BLaER1 treated with 17β-estradiol and CSF1 and Interleukin-3, amounts not matched to agents 10 nM and 100 nM (cell line): Measurements from ENCODE around the gene ARSG.
A peak's percentile ranks its signal among the peaks of the same experiment; 100 is the strongest.
"Not testable (repeated sequence)": the region's sequence is repeated elsewhere in the genome, so short reads cannot be mapped to it uniquely, and the experiment has no call there.

ENCODE experiments used
- H3K27ac ChIP-seq, 11 experiments: shearing (Covaris generic); formaldehyde crosslinking; 2 replicates each; pipeline ENCODE4 v1.8.1; 2022
- H3K27me3 ChIP-seq, 11 experiments: shearing (Covaris generic); formaldehyde crosslinking; 2 replicates each; pipeline ENCODE4 v1.8.1; 2022
- H3K36me3 ChIP-seq, 11 experiments: shearing (Covaris generic); formaldehyde crosslinking; 2 replicates each; pipeline ENCODE4 v1.8.1; 2022
- H3K4me1 ChIP-seq, 10 experiments: shearing (Covaris generic); formaldehyde crosslinking; 2 replicates each; pipeline ENCODE4 v1.8.1; 2022
- H3K4me2 ChIP-seq, 11 experiments: shearing (Covaris generic); formaldehyde crosslinking; 2 replicates each; pipeline ENCODE4 v1.8.1; 2022
- H3K4me3 ChIP-seq, 10 experiments: shearing (Covaris generic); formaldehyde crosslinking; 2 replicates each; pipeline ENCODE4 v1.8.1; 2022
- H3K9ac ChIP-seq, 11 experiments: shearing (Covaris generic); formaldehyde crosslinking; 2 replicates each; pipeline ENCODE4 v1.8.1; 2022
- H3K9me3 ChIP-seq, 11 experiments: shearing (Covaris generic); formaldehyde crosslinking; replicated peaks in 1 of 11; 2 replicates each; pipeline ENCODE4 v1.8.1; 2022
- H4K20me1 ChIP-seq, 11 experiments: shearing (Covaris generic); formaldehyde crosslinking; 2 replicates each; pipeline ENCODE4 v1.8.1; 2022
- Cebpa-rat ChIP-seq, 11 experiments: shearing (Covaris generic); IDR thresholded peaks; 2 replicates each; pipeline ENCODE4 v1.8.1; 2022

Gene ARSG

DNA sequence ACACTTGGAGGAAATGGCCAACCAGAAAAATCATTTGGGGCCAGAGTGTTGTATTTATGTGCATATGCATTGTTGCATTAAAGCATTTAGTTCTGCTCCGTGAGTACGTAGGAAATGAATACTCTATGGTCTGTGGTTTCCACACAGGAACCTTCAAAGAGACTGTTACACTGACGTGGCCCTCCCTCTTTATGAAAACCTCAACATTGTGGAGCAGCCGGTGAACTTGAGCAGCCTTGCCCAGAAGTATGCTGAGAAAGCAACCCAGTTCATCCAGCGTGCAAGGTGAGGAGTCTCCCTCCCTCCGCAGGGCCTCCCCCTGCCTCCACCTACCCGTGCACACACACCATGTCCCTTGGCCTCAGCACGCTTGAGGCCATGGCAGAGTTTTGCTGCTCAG lies 65.2 kb downstream of the ARSG start:
- H3K27me3 ChIP-seq: peaks cover 0 to 17% (median 6%) of the 10 kb centered on the region in 11 experiments; a peak in 9 of 22 replicates
- peak overlapping the region in 2 of 11 experiments; percentile 25 to 50; a peak in 2 of 22 replicates for H3K9ac ChIP-seq
- H4K20me1 ChIP-seq: peaks cover 0 to 4% (median 0%) of the 10 kb centered on the region in 11 experiments; a peak in 1 of 22 replicates
- peak overlapping the region in 1 of 11 experiments; percentile 26; a peak in 1 of 22 replicates for H3K27ac ChIP-seq
- no peaks in the 10 kb centered on the region for H3K9me3 ChIP-seq
- peaks cover 0 to 9% (median 0%) of the 10 kb centered on the region in 11 experiments; a peak in 3 of 22 replicates for H3K36me3 ChIP-seq
- peaks cover 44 to 76% (median 64%) of the 10 kb centered on the region in 10 experiments for H3K4me1 ChIP-seq
- peak overlapping the region; percentile 66 to 97 (median 86) for H3K4me2 ChIP-seq
- TF ChIP-seq Cebpa-rat (IDR thresholded peaks at IDR 0.05): no peak
- H3K4me3 ChIP-seq: 0 out of 20 replicates have a peak overlapping the region, but pooled peaks of 1 of the 10 experiments have one; percentile 12

- Histone ChIP-seq H3K9ac (peak overlapping the region in 2 of 11 experiments; percentile 25 to 50; a peak in 2 of 22 replicates), H3K4me2 (peak overlapping the region; percentile 66 to 97 (median 86)), H3K27me3 (peaks cover 0 to 17% (median 6%) of the 10 kb centered on the region in 11 experiments; a peak in 9 of 22 replicates), H3K36me3 (peaks cover 0 to 7% (median 0%) of the 10 kb centered on the region in 11 experiments; a peak in 3 of 22 replicates), H3K9me3 (no peaks in the 10 kb centered on the region), H3K4me1 (peaks cover 44 to 72% (median 62%) of the 10 kb centered on the region in 10 experiments), H4K20me1 (peaks cover 0 to 4% (median 0%) of the 10 kb centered on the region in 11 experiments; a peak in 1 of 22 replicates), H3K4me3 (0 out of 20 replicates have a peak overlapping the region, but pooled peaks of 1 of the 10 experiments have one; percentile 12), H3K27ac (peak overlapping the region in 1 of 11 experiments; percentile 26; a peak in 1 of 22 replicates)
- TF ChIP-seq Cebpa-rat (IDR thresholded peaks at IDR 0.05): no peak
Observed at GRCh38 chr17:68356949-68357455, 65.7 kb downstream of the ARSG start.

- H3K36me3 ChIP-seq: peaks cover 0 to 7% (median 0%) of the 10 kb centered on the region in 11 experiments; a peak in 3 of 22 replicates
- no peaks in the 10 kb centered on the region for H3K9me3 ChIP-seq
- no peak overlapping the region for H3K27ac ChIP-seq
- H3K4me2 ChIP-seq: peak overlapping the region in 8 of 11 experiments; percentile 75 to 97 (median 88); a peak in 13 of 22 replicates
- no peak overlapping the region for H3K4me3 ChIP-seq
- peaks cover 44 to 64% (median 61%) of the 10 kb centered on the region in 10 experiments for H3K4me1 ChIP-seq
- H3K9ac ChIP-seq: no peak overlapping the region
- H4K20me1 ChIP-seq: peaks cover 0 to 4% (median 0%) of the 10 kb centered on the region in 11 experiments; a peak in 1 of 22 replicates
- peaks cover 0 to 17% (median 6%) of the 10 kb centered on the region in 11 experiments; a peak in 9 of 22 replicates for H3K27me3 ChIP-seq
- TF ChIP-seq Cebpa-rat (IDR thresholded peaks at IDR 0.05): no peak
Observed at GRCh38 chr17:68357886-68358285, 66.6 kb downstream of the ARSG start.

DNA sequence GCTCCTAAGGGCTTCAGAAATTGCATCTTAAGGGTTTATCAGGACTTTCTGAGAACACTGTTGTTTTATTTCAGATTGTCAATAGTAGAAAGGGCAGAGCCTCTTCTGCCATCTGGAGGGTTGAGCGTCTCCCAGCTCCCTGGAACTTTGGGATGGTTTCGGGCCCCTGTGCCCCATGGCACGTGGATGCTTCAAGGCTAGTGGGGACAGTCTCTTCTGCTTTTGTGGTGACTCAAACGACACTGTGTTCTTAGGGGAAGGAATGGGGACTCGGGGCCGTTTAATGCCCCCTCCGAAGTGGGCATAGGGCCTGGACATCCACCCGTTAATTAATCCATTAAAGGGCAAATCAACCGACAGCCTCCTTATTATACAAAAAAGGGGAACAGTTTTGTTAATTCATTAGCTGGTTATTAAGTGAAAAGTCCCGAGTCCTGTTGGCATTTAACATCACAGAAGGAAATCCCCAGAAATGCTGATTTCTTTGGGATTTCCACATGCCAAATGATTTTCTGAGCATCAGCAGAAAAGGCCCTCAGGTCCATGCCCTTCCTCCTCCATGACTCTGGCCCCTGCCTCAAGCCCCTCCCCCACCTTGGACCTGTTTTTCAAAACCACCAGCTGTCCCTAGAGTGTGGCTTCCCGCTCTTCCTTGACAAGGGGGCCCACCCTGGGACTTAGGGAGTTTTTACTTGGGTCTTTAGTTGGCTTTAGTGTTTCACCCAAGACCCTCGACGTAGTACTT lies 68.7 kb downstream of the ARSG start:
- H3K4me1 ChIP-seq: peaks cover 33 to 49% (median 44%) of the 10 kb centered on the region in 10 experiments
- H3K9me3 ChIP-seq: no peaks in the 10 kb centered on the region
- peaks cover 0 to 4% (median 0%) of the 10 kb centered on the region in 11 experiments; a peak in 1 of 22 replicates for H4K20me1 ChIP-seq
- TF ChIP-seq Cebpa-rat (IDR thresholded peaks at IDR 0.05): no peak
- H3K4me2 ChIP-seq: peak overlapping the region; percentile 30 to 73 (median 54)
- peaks cover 0 to 7% (median 0%) of the 10 kb centered on the region in 11 experiments; a peak in 3 of 22 replicates for H3K36me3 ChIP-seq
- no peak overlapping the region for H3K9ac ChIP-seq
- peaks cover 0 to 17% (median 5%) of the 10 kb centered on the region in 11 experiments; a peak in 9 of 22 replicates for H3K27me3 ChIP-seq
- no peak overlapping the region for H3K27ac ChIP-seq
- no peak overlapping the region for H3K4me3 ChIP-seq

- peaks cover 0 to 7% (median 0%) of the 10 kb centered on the region in 11 experiments; a peak in 1 of 22 replicates for H3K36me3 ChIP-seq
- H4K20me1 ChIP-seq: no peaks in the 10 kb centered on the region
- no peak overlapping the region for H3K27ac ChIP-seq
- no peaks in the 10 kb centered on the region; a peak in 1 of 22 replicates for H3K27me3 ChIP-seq
- peaks cover 2 to 6% (median 3%) of the 10 kb centered on the region in 10 experiments for H3K4me1 ChIP-seq
- TF ChIP-seq Cebpa-rat (IDR thresholded peaks at IDR 0.05): no peak
- H3K4me3 ChIP-seq: no peak overlapping the region
- no peaks in the 10 kb centered on the region for H3K9me3 ChIP-seq
- H3K9ac ChIP-seq: no peak overlapping the region
- H3K4me2 ChIP-seq: no peak overlapping the region
Observed at GRCh38 chr17:68365469-68365868, 74.2 kb downstream of the ARSG start.

GRCh38 chr17:68368387-68368786 lies 77.1 kb downstream of the ARSG start:
- no peaks in the 10 kb centered on the region for H3K27me3 ChIP-seq
- no peak overlapping the region for H3K9ac ChIP-seq
- H3K4me3 ChIP-seq: no peak overlapping the region
- H3K27ac ChIP-seq: no peak overlapping the region
- 0 out of 20 replicates have a peak, but pooled peaks cover 0 to 3% (median 0%) of the 10 kb centered on the region in 10 experiments for H3K4me1 ChIP-seq
- TF ChIP-seq Cebpa-rat (IDR thresholded peaks at IDR 0.05): no peak
- peaks cover 0 to 4% (median 0%) of the 10 kb centered on the region in 11 experiments; a peak in 1 of 22 replicates for H3K9me3 ChIP-seq
- H4K20me1 ChIP-seq: no peaks in the 10 kb centered on the region
- H3K36me3 ChIP-seq: peaks cover 0 to 9% (median 0%) of the 10 kb centered on the region in 11 experiments; a peak in 2 of 22 replicates
- no peak overlapping the region for H3K4me2 ChIP-seq

- H3K4me3 ChIP-seq: no peak overlapping the region
- H3K4me1 ChIP-seq: peaks cover 0 to 17% (median 13%) of the 10 kb centered on the region in 10 experiments; a peak in 17 of 20 replicates
- TF ChIP-seq Cebpa-rat (IDR thresholded peaks at IDR 0.05): no peak
- no peak overlapping the region for H3K9ac ChIP-seq
- H3K36me3 ChIP-seq: peaks cover 0 to 2% (median 0%) of the 10 kb centered on the region in 11 experiments; a peak in 2 of 22 replicates
- no peaks in the 10 kb centered on the region; a peak in 1 of 22 replicates for H4K20me1 ChIP-seq
- H3K4me2 ChIP-seq: no peak overlapping the region
- H3K9me3 ChIP-seq: peaks cover 0 to 4% (median 0%) of the 10 kb centered on the region in 11 experiments; a peak in 1 of 22 replicates
- no peak overlapping the region for H3K27ac ChIP-seq
- no peaks in the 10 kb centered on the region for H3K27me3 ChIP-seq
Observed at GRCh38 chr17:68375566-68375965, 84.3 kb downstream of the ARSG start.

DNA sequence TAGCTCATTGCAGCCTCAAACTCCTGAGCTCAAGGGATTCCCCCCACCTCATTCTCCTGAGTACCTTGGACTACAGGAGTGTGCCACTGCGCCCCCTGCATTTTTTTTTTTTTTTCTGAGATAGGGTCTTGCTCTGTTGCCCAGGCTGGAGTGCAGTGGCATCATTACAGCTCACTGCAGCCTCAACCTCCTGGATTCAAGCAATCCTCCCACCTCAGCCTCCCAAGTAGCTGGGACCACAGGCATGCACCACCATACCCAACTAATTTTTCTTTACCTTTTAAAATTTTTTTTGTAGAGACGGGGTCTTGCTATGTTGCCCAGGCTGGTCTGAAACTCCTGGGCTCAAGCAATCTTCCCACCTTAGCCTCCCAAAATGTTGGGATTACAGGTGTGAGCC lies 84.9 kb downstream of the ARSG start:
- H3K9me3 ChIP-seq, H4K20me1 ChIP-seq, H3K36me3 ChIP-seq, H3K27me3 ChIP-seq, H3K4me3 ChIP-seq, H3K9ac ChIP-seq, H3K4me2 ChIP-seq, H3K27ac ChIP-seq: not testable (repeated sequence)
- H3K4me1 ChIP-seq: peaks cover 0 to 24% (median 19%) of the 10 kb centered on the region in 10 experiments; a peak in 17 of 20 replicates
